ENCODE results near the gene CEP290.
"Not testable (repeated sequence)": the region's sequence is repeated elsewhere in the genome, so short reads cannot be mapped to it uniquely, and the experiment has no call there.

CEP290 gene

DNA sequence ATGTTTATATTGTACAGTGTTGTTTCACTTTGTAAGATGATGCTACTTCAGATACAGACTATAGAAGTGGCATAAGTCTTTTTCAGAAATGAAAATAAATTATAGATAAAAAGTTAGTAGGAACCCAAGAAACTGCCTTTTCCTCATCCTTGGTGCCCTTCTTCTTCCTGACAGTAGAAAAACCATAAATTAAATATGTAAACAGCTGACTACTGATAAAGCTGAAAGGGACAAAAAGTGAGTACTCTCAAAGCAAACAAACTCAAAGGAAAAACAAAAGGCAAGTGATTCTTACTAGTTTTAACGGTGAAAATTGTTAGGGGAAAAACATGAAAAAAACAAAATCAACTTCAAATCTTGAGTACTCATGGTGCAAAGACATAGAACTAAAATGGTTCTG lies 104.1 kb downstream of the CEP290 start:
- no peak for DNase-seq

DNA sequence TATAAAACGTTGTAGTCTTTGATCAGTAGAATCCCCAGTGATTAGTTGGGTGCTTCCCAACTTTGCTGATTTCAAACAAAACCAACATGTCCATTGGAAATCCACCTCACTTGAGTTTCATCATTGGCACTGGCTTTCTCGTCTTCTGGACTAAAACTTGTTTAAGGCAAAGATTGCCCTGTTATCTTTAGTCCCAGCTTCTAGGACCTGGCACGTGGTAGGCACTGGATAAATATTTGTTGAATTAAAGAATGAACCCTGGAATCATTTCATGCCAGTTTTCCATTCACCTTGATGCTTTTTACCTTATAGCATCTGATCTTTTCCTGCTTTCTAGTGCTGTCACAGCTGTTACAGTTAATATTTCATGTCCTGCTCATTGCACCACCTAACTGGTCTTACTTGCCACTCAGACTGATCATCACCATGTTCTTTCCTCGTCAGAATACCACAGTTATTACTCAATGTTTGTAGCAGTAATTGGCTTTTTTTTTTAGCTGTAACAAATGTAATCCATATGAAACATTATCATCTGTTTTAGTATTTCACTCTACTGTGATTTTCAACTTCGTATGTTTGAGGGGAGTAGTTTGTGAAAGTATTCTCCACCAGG lies 105.4 kb downstream of the CEP290 start:
- no peak for DNase-seq

GRCh38 chr12:88035907-88036289 lies 106.0 kb downstream of the CEP290 start:
- no peak for DNase-seq

DNA sequence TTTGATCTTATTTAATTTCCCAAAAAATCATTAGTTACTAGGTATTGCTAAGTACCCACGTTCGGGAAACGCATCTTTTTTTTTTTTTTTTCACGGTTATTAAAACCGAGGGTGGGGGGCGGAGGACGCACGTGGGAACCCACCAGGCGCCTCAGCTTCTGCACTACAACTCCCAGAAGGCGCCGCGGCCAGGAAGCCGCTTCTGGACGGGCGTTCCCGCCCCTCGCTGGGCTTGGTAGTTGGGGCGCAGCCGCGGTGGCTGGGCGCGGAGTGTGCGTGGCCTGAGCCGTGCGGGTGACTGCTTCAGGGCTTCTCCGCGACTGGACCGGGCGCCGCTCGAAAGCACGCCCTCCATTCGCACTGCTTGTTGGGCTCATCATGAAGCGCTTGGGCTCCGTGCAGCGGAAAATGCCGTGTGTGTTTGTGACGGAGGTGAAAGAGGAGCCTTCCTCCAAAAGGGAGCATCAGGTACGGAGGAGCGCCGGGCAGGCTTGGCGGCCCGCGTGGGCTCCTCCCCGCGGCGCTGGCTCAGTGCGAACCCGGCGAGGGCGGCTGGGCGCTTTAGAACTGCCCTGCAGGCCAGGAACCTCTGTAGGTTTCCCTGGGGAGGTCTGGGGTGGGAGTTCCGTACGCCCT lies 106.5 kb downstream of the CEP290 start:
- peak; percentile 78 for DNase-seq

DNA sequence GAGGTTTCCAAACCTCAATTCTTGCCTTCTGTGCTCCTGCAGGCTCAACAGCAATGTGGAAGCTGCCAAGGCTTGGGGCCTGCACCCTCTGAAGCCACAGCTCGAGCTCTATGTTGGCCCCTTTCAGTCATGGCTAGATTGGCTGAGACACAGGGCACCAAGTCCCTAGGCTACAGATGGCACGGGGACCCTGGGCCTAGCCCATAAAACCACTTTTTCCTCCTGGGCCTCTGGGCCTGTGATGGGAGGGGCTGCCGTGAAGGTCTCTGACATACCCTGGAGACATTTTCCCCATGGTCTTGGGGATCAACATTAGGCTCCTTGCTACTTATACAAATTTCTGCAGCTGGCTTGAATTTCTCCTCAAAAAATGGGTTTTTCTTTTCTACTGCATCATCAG lies 110.7 kb downstream of the CEP290 start:
- not testable (repeated sequence) for DNase-seq

DNA sequence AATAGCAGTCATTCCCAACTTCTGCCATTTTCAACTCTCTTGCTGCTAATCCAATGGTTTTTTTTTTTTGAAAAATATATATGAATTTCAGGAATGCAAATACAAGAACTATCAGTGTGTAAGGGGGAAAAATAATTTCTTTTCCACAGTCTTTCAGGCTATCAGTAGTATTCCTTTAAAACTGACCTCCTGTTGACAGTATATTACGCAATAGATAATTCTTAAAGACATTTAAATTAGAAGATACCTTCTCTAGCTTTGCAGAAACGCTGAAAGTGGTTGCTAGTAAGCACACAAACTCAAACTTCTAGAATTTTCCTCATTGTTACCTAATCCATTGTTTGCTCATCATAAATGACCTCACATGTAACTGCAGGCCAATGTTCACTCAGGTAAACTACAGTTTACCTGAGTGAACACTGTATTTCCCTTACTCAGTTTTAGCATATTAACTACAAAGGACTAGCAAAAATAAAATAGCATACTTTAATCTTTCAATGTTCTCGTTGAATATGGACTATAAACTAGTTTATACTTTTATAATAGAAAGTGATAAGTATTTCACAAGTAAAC lies 112.7 kb downstream of the CEP290 start, which contains the start of gene C12orf50:
C12orf50 (minus strand) TSS at position 309 of the 573 bp plus-strand sequence. CDS start 2,439 bp downstream, outside the sequence.
- no peak for DNase-seq

DNA sequence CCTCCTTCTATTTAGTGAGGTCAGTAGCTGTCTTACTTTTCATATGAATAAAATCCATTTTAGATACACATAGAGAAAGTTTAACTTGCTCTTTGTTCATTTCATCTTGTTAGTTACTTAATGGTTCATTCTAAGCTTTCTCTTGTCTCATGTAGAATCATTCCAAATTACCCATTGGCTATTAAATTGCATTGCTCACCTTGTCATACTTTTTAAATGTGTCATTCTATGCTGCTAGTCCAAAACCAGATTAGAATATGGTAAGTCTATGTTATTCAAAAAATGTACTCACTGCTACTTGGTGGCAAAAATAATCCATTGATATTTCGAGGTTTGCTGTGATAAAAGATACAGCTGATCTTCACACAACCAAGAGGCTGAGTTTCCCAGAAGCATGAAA lies 115.7 kb downstream of the CEP290 start:
- no peak for DNase-seq

DNA sequence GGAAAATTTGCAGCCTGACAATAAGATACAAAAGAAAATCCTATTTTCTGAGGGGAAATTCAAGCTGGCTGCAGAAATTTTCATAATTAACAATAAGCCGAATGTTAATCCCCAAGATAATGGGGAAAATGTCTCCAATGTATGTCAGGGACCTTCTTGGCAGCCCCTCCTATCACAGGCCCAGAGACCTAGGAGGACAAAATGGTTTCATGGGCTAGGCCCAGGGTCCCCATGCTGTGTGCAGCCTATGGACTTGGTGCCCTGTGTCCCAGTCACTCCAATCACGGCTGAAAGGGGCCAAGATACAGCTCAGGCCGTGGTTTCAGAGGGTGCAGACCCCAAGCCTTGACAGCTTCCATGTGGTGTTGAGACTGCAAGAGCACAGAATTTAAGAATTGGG lies 123.9 kb downstream of the CEP290 start:
- DNase-seq = no peak

DNA sequence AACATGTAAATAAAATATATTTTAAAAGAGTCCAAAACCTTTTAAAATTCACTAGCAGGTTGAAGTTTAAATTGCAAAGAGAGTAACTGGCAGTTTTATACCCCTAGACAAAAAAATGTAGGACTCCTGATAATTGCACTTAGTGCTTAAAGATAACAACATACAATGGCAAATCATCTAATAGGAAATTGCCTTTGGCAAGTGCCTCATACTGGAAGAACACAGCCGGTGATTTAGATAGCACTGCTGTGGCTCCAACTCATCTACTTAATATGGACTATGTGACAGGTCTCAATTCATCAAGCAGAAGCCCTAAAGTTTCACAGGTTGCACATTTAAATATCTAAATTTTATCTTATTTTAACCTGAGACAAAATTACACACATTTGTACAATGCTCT lies 126.1 kb downstream of the CEP290 start:
- no peak for DNase-seq

- no peak for DNase-seq
These were observed 130.1 kb downstream of the CEP290 start for GRCh38 chr12:88011755-88012154.

DNA sequence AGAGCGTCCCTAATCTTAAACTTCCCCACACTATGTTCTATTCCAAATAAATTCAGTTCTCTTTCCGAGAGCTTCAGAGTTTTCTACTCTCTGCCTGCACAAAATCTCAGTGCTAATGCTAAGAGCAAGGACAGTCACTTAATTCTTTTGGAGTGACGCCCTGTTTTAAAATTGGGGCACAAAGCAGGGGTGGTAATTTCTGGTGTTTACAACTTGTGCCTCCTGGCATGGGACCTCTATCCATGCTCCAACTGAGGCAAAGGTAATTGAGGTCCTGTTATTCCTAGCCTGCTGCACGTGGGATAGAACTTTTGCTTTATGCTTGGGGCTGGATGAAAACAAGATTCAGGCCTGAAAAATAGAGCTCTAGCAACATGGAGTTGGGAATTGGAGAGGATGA lies 135.5 kb downstream of the CEP290 start:
- no peak for DNase-seq

GRCh38 chr12:88001327-88001726 lies 140.6 kb downstream of the CEP290 start:
- no peak for DNase-seq
